ENCODE results near the gene SPON1.
"Not testable (repeated sequence)": the region's sequence is repeated elsewhere in the genome, so short reads cannot be mapped to it uniquely, and the experiment has no call there.

SPON1 gene

DNA sequence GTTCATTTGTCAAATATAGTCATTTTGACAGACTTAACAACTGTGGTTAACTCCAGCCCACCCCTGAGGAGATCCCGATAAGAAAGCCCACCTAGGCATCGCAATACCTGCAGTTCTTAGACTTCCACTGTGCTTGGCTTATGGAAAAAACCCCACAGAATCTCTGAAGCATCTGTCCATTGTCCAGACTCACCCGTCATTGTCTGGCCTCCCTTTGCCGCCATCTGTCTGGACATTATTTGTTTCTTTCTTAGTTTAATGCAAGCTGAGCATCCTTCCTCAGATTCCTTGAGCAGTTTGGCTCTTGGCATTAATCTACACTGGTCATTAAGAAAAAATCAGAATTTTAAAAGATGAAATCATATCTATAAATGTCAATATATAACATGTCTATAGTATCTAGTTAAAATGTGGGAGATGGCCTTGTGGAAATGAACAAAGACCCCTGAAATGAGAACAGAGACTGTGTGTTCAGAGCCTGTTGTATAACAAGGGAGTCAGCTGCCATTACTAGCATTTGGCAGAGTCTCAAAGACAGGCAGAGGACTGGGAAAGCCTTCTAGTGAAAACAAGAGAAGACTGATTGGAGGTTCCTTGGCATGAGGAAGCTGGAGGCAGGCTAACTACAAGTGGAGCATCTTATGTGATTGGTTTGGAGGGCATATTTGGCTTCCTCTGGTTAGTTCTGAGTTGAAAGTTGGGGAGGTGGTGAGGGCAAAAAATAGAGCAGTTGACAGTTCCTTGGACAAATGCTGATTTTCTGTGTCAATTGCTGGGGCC, 80.4 kb downstream of the SPON1 start:
- DNase-seq, result no peak

DNA sequence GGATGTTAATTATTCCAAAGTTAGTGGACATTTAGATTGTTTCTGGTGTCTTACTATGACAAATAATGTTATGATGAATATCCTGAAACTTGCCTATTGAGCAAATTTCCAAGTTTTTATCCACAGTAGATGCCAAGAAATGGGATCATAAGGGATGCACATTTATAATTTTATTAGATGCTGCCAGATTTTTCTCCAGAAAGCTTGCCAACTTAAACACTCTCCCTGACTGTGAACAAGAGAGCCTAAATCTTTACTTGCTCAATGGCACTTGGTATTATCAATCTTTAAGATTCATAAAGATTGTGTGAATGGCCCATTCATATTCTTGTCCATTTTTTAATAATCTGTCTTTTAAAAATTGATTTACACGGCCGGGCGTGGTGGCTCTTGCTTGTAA, 82.4 kb downstream of the SPON1 start:
- DNase-seq, result no peak

DNA sequence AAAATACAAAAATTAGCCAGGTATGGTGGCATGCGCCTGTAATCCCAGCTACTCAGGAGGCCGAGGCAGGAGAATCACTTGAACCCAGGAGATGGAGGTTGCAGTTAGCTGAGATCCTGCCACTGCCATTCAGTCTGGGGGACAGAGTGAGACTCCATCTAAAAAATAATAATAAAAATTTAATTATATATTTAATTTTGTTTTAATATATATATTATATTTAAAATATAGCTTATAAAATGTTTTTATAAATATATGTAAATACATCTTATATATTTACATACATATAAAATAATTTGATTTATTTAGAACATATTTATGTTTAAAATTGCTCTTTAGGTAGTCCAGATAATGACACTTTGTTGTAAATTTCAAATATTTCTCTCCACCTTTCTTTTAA, 82.9 kb downstream of the SPON1 start:
- no peak for DNase-seq

DNA sequence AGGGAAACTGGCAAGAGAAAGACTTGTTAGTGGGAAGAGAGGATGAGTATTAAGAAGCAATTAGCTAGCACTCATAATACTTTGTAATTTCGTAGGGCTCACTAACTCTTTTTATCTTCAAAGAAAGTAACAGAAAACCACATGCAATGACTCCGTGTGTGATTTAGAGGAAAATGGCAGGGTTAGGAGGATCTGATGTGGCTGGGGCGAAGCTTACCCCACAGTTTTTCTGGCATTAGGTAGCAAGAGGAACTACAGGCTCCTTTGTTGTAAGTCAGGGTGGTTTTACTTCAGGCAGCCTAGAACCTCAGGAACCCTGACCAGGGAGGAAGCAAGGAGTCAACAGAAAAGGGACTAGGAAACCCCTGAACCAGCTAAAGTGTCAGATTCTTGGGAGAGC, 89.7 kb downstream of the SPON1 start:
- DNase-seq, result no peak

DNA sequence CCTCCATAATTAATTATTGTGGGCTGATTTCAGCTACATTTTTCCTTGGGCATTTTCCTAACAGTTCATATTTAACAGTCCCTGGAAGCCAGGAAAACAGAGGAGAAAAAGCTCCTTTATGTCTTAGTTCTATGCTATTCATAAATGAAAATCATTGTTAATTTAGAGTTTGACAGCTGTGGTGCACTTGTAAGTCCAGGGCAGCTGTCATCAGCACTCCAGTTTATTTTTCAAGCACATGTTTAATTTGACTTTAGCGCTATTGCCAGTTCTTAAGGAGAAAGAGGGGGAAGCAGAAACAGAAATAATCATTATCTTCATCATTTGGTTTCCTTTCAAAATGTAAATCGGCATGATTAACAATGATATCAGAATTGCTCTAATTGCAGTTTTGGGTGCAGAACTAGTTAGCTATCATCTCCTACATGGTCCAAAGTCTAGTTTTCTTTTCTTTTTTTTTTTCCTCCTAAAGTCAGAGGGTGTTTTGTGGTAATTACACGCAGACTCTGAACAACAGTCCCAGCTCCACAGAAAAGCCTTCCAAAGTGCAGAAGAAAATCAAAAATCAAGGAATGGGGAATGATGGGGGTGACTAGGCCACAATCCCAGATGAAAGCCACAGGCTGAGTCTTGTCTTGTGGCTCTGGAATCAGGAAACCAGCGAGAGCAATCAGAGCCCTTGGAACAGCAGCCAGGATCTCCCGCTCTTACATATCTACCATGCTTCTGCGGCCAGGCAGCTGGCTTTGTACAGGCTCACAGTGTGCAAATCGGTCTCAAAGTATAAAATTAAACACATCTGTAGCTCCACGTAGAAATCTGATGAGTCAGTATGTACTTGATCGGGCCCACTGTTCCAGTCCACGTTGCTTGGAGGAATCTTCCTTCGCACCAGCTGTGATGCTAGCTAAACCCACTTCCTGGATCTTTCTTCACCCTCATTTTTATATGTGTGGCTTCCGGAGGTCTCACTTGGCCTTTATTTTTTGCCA, 91.9 kb downstream of the SPON1 start:
- DNase-seq, result no peak

DNA sequence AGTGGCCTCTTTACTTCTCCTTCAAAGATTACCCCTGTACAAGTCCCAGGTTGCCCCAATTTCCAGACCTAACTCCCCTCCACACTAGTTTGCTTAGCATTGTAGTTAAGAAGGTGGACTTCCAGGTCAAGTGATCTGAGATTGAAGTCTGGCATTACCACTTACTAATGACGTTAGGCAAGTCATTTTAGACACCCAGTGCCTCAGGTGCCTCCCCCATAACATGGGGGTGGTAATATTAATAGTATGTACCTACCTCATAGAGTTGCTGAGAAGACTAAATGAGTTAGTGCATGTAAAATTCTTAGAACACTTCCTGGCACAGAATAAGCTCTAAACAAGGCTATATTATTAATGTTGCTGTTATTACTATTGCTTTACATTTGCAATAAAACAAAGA, 93.4 kb downstream of the SPON1 start:
- DNase-seq, result no peak

DNA sequence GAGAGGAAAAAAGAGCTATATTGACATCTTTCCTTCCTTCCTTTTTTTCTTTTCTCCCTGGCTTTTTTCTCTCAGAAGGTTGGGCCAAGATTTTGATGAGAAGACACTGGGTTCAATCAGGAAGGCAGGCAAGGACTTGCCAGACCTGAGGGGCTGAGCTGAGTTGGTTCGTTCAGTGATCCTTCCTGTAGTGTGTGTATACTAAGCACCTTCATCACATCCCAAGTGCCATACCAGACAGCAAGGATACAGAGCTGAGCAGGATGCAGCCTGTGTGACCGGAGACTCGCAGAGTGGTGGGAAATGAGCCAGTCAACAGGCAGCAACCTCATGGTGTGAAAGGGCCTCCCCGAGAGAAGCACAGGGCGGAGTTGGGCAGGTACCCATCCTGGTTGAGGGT, 95.5 kb downstream of the SPON1 start:
- DNase-seq, result no peak

DNA sequence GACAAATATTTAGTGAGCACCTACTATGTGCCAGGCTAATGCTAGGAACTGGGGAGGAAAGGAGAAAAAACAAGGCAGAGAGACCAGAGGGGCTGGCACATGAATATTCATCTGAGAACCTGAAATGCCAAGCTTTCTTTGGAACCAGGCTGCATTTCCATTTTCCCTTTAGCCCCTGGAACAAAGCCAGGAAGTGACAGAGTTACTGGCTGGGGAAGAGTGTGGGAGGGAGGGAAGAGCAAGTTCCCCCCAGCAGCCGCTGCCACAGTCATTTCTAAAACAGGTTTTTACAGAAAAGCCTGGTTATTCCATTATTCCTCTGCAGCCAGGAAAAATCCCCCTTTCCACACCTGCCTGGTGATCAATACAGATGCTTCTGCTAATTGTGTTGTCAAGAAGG, 97.0 kb downstream of the SPON1 start:
- DNase-seq, result peak; percentile 6

DNA sequence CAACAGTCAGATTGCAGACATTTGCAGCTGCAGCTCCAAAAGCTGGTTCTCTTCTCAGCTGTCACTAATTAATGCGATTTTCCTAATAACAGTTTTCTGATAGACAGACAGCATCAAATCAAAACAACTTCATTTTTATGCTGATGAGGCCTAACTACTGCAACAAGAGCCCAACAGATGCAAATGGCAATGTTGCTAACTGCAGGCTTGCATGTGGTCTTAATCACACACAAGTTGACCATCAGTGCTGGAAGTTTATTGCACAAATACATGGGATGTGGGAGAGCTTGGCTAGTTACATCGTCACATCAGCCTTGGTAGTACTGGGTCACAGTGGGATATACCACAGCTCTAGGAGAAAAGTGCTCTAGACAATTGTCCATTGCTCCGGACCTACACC, 99.2 kb downstream of the SPON1 start:
- no peak for DNase-seq

DNA sequence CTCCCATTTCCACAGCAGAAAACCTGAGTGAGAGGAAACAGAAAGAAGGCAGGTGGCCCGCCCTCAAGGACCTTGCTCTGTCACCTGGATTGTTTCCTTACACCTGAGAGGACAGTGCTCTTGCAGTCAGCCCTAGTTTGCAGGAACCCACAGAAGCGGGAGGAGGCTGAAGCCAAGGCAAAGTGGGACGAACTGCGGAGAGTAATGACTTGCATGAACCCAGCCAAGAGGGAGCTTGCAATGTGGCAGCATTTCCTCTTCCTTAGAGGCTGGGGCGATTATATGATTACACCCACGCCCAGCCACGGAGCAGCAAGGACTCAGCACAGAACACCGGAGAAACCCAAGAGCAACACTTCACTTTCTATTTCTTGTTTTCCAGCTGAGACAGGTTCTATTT, 102.6 kb downstream of the SPON1 start:
- peak; percentile 13 for DNase-seq

DNA sequence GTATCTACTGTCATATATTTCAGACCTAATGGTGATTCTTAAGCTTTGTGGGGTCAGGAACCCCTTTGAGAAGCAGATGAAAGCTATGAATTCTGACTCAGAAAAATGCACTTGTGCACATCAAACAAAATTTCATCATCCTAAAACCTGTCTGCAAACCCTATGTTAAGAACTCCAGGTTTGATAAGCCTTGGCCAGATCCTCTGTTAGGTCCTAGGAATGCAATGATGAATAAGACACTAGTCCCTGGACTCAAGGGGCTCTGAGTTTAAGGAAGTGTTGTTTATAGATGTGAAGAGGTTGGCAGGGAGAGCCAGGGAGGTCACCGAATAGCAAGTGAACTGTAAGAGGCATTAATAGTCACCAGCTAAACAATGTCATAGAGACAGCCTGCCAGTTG, 103.2 kb downstream of the SPON1 start:
- no peak for DNase-seq

DNA sequence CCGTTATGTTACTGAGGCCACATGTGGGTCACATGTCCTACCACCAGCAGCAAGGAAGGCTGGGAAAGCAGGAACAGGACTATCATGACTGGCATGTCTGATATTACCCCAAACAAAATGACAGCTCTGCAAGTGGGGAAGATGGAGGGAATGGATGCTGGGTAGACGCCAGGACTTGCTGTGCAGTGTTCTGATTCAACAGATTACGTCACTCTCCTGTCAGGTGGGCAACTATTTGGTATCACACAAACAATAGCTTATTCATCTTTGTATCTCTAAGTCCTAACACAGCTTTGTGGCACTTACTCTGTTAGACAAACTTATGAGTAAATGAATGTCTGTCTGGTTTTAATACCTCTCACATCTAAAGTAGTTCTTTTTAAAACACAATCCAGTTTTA, 105.2 kb downstream of the SPON1 start:
- DNase-seq, result no peak

DNA sequence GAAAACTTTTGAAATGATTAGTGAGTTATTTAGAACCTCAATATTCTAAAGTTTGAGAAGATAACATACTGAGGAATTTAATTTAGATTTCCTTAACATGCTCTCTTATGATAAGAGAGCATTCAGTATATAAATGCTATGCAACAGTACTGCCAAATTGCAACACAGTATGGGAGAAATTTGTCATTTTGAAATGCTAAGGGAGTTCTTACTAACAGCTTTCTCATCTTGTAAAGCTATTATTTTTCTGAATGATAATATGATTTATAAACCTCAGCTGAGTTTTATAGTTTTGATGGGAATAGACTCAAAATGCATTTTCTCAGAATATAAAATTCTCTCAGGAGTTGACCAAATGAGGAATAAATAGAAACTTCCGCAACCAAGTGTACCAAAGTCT, 108.4 kb downstream of the SPON1 start:
- no peak for DNase-seq

DNA sequence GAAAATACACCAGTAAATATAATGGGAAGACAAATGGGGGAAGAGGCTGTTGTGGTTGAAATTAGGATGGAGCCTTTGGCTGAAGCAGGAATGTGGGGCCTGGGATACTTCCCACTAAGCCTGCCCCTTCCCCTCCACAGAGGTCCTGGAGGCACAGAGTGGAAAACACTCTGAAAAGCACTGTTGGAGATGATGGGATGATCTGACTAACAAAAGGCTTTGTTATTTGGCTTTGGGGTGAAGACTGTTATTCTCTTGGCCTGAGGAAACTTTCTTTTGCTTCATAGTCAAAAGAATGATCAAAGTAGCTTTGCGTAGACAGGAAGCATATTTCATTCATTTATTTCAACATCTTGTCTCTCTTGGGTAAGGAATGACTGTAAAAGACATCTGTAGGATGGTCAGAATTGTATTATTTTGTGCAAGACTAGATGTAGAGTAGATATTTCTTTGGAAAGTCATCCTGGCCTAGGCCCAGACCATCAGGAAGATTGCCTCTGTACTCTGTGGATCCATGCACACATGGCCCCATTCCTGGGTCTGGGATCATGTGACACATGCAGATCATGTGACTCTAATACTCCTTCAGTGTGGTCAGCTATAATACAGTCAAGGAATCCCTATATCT, 111.4 kb downstream of the SPON1 start:
- no peak for DNase-seq

DNA sequence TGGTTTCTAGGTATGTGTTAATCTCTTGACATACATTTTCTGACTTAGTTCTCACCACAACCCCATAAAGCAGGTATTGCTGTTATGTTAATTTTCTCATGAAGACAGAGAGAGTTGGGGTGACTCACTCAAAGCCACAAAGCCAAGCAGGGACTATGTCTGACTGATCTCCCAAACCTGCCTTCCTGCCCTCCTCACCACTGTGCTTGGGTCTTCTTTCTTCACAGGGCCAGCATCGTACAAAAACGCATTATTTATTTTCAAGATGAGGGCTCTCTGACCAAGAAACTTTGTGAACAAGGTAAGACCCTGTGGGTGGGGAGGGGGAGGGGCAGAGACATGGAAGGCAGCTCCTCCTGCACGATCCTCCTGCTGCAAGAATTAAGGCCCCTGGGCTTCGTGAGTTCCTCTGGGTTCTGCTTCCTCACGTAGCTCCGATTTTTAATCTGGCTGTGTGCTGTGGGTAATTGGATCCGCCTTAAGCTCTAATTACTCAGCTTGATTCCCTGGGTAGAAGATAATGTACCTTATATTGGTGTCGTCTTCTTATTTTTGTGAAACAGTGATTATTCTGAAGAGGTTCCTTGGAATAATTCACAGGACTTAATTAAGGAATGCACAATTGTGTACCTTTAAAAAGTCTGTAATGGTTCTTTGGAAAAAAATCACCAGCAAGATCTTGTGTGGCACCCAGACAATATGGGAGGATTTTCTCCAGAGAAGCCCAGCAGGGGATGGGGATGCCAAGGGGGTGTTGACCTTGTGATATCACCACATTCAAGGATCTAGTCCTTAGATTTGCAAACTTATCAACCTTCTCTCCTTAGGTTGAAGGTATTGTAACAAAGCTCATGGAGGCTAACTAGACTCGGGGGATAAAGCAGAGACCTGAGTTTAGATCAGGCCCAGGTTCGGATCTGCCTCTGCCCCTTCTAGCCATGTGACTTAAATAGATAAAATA, 112.9 kb downstream of the SPON1 start:
- DNase-seq, result no peak

DNA sequence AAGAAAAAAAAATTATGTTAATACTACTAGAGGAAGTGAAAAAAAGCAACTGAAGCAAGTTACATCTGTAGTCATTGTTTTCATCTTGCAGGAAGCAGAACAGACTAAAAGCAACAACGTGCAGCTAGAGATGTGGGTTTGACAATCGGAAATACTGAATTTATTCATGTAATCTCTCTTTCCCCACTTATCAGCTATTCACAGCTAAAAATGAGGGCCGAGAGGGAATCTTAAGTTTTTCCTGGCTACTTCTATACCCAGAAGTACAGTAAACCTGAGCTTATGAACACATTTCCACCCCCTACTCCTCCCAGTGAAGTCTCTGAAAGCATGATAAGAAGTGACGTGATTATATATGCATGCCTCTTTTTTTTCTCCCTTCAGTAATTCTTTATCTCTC, 116.5 kb downstream of the SPON1 start:
- peak; percentile 17 for DNase-seq

DNA sequence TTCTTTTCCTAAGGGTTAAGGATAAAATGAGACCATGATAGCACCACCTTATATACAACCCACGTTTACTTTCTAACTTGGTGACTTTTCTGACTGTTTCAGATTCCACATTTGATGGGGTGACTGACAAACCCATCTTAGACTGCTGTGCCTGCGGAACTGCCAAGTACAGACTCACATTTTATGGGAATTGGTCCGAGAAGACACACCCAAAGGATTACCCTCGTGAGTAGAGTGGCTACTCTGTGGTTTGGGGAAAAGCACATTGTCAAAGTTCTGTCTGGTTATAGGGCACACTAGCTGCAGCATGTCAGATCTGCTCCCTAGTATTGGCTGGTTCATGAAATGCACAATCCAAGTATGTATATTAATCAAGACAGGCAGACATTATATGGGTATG, 117.3 kb downstream of the SPON1 start:
- DNase-seq, result no peak

DNA sequence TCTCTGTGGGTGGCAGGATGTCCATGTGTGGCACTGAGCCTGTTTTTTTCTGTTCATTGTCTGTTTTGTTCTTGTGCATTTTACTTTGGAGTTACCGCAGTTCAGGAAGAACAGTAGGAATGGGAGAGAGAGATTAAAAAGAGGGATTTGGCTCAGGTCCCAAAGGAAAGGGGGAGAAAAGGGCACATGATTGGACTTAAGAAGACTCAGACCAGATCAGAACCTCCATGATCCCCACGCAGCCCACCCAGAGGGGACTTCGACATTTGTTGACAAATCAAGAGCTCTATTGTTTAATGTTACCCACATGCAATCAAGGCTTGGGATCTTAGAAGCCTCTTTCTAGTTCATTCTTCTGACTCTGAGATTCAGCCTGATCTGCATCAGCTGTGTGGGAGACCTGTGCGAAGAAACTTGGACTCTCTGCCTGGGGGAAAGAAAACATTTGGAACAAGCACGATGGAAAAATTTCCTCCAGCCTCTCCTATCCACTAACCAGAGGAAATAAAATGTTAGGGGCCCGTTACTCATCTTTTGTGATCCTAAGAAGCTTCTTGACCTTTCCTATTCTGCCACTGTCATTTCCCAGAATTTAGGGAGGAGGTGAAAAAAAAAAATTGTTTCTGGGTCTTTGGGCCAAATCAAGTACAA, 119.2 kb downstream of the SPON1 start:
- DNase-seq, result no peak

DNA sequence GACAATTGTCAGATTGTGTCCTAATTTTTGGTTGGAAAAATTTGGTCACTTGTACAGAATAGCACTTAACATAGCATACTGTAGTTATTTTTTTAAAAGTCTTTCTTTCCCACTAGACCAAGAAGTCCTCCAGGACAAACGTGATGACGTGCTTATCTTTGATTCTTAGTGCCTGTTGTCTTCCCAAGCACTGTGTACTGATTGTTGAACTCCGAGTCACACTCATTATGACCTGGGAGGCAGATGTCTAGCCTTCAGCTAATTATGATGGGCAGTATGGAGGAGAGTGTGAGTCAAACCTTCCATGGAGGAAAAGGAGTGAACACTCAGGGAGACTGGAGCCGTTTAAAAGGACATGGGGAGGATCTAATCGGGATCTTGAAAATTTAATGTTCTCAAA, 119.8 kb downstream of the SPON1 start:
- no peak for DNase-seq

DNA sequence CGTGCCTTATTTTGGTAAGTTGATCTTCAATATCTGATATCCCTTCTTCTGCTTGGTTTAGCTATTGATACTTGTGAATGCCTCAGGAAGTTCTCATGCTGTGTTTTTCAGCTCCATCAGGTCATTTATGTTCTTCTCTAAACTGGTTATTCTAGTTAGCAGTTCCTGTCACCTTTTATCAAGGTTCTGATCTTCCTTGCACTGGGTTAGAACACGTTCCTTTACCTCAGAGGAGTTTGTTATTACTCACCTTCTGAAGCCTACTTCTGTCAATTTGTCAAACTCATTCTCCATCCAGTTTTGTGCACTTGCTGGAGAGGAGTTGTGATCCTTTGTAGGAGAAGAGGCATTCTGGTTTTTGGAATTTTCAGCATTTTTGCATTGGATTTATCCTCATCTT, 126.3 kb downstream of the SPON1 start:
- DNase-seq, result not testable (repeated sequence)

DNA sequence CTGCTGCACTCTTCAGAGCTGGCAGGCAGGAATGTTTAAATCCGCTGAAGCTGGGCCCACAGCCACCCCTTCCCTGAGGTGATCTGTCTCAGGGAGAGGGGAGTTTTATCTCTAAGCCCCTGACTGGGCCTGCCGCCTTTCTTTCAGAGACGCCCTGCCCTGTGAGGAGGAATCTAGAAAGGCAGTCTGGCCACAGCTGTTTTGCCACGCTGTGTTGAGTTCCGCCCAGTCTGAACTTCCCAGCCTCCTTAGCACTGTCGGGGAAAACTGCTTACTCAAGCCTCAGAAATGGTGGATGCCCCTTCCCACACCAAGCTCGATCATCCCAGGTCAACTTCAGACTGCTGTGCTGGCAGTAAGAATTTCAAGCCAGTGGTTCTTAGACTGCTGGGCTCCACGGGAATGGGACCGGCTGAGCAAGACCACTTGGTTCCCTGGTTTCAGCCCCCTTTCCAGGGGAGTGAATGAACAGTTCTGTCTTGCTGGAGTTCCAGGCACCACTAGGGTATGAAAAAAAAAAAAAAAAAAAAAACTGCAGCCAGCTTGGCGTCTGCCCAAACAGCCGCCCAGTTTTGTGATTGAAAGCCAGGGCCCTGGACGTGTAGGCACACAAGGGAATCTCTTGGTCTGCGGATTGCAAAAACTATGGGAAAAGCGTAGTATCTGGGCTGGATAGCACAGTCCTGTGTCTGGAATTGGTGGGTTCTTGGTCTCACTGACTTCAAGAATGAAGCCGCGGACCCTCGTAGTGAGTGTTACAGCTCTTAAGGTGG, 127.4 kb downstream of the SPON1 start:
- no peak for DNase-seq
